Measurements from ENCODE around the gene CREB5.

GRCh38 chr7:28631995-28632394 is 219.7 kb downstream of the CREB5 start:
- no peak for TF ChIP-seq MAX (IDR thresholded peaks at IDR 0.05)
- TF ChIP-seq CTCF (IDR thresholded peaks at IDR 0.05; ENCODE audit: control extremely low read depth in 1 of 3, insufficient read depth in 1 of 3, low read depth in 1 of 3, low read length in 3 of 3), result no peak
- no peak for TF ChIP-seq POLR2AphosphoS5 (IDR thresholded peaks at IDR 0.05; ENCODE audit: low read depth, low read length)
- no peak for TF ChIP-seq YY1 (IDR thresholded peaks at IDR 0.05; ENCODE audit: low read depth, low read length)
- no peak for TF ChIP-seq RAD21 (IDR thresholded peaks at IDR 0.05 in 1 of 2, conservative IDR thresholded peaks at IDR 0.05 in 1 of 2; ENCODE audit: low read depth in 2 of 2, low read length in 2 of 2)
- no peak for TF ChIP-seq HDAC6 (IDR thresholded peaks at IDR 0.05; ENCODE audit: low read depth, low read length)
- no peak for TF ChIP-seq EZH2 (IDR thresholded peaks at IDR 0.05; ENCODE audit: low read depth, low read length, severe bottlenecking)
- TF ChIP-seq EP300 (IDR thresholded peaks at IDR 0.05; ENCODE audit: borderline replicate concordance in 1 of 2, low read depth in 2 of 2, low read length in 2 of 2), result no peak
